ENCODE measurements around the gene WDR18.
"Not testable (repeated sequence)": the region's sequence is repeated elsewhere in the genome, so short reads cannot be mapped to it uniquely, and the experiment has no call there.

WDR18 gene

DNA sequence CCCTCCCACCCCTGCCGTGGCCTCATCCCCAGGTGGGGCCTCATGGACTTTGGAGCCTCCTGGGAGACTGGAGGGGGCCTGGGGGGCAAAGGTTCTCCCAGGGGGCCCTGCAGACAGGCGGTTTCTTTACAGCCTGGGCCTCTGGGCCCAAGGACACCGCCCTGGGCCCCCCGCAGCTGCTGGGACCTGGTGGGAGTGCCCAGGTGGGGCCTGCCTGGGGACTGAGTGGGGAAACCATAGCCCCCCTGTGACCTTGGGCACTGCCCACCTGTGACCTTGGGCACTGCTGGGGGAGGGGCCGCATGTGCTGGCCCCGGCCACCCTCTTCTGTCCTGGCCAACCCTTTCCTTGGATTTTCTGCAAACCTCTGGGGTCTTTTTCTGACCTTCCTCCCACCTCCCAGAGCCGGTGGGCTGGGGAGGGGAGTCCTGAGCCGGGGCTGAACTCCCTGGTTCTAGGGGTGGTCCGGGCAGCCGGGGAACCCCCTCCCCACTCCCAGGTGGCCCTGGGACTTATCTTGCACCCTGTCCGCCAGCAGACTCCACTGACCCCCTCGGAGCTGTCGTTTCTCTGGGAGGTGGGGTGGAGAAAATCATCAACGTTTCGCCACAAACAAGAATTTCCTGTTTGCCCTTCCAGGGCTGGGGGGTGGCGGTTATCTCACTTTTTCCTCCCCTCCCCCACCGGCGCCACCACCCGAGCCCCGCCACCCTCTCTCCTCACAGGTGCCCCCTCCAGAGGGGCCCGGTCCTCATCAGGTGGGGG lies 31.3 kb upstream of the WDR18 start:
- Histone ChIP-seq H3K27ac (ENCODE audit: low read depth, low read length) (no peak overlapping the region), H3K27me3 (ENCODE audit: control insufficient read depth in 1 of 2, insufficient read depth in 2 of 2, low read length in 2 of 2) (no peaks in the 10 kb centered on the region), H3K36me3 (ENCODE audit: insufficient read depth, low read length) (no peaks in the 10 kb centered on the region), H3K9me3 (ENCODE audit: low read length) (no peaks in the 10 kb centered on the region), H3K4me1 (ENCODE audit: insufficient read depth, low read length) (no peaks in the 10 kb centered on the region), H3K9ac (ENCODE audit: low read length) (no peak overlapping the region), H3K4me3 (ENCODE audit: low read depth in 1 of 2, low read length in 2 of 2) (no peak overlapping the region)

DNA sequence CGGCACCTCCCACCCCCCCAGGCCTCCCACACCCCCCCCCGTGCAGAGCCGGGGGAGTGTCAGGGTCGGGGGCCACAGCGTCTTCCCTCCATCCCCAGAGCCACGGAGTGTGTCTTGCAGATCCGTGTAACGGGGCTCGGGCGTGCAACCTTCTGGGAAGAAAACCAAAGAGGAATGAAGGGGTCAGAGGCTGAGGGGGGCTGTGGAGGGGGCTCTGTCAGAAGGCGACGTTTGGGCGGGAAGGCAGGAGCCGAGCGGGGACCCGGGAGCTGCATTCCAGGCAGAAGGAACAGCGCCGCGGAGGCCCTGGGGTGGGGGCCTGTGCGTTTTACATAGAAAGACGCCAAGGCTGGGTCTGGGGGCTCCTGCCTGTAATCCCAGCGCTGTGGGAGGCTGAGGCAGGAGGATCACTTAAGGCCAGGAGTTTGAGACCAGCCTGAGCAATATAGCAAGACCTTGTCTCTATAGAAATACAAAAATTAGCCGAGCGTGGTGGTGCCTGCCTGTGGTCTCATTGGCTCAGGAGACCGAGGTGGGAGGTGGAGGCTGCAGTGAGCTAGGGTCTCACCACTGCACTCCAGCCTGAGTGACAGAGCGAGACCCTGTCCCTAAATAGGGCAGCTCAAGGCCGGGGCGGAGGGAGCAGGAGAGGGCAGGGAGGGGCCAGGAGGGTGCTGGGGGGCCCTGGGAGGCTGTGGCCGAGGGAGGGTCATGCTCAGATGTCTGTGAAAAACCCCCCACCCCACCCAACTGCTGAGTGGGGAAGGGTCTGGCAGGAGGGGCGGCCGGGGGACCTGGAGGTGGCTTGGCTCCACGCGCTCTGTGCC lies 30.5 kb upstream of the WDR18 start:
- Histone ChIP-seq H3K4me3 (ENCODE audit: low read depth in 1 of 2, low read length in 2 of 2) (no peak overlapping the region), H3K27ac (ENCODE audit: low read depth, low read length) (no peak overlapping the region), H3K9ac (ENCODE audit: low read length) (no peak overlapping the region), H3K9me3 (ENCODE audit: low read length) (no peaks in the 10 kb centered on the region), H3K27me3 (ENCODE audit: control insufficient read depth in 1 of 2, insufficient read depth in 2 of 2, low read length in 2 of 2) (no peaks in the 10 kb centered on the region), H3K4me1 (ENCODE audit: insufficient read depth, low read length) (no peaks in the 10 kb centered on the region), H3K36me3 (ENCODE audit: insufficient read depth, low read length) (no peaks in the 10 kb centered on the region)

DNA sequence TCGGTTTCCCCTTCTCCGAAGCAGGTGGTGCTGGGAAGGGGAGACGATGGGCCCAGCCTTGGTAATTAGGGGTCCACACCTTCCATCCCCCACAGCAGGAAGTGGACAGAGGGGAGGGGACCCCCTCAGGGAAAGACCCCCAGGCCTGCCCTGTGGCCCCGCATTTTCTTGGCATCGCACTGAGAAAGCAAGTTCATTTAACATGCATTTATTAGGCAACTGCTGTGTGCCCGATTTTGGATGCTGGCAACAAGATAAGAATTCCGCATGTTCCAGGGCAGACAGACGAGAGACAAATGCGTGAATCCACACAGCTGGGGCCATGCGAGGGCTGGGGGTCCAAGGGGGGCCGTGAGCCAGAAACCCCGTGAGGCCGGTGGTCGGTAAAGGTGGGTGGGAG lies 29.9 kb upstream of the WDR18 start:
- Histone ChIP-seq H3K36me3 (ENCODE audit: insufficient read depth, low read length) (no peaks in the 10 kb centered on the region), H3K27me3 (ENCODE audit: control insufficient read depth in 1 of 2, insufficient read depth in 2 of 2, low read length in 2 of 2) (no peaks in the 10 kb centered on the region), H3K4me1 (ENCODE audit: insufficient read depth, low read length) (no peaks in the 10 kb centered on the region), H3K27ac (ENCODE audit: low read depth, low read length) (no peak overlapping the region), H3K9ac (ENCODE audit: low read length) (no peak overlapping the region), H3K9me3 (ENCODE audit: low read length) (no peaks in the 10 kb centered on the region), H3K4me3 (ENCODE audit: low read depth in 1 of 2, low read length in 2 of 2) (no peak overlapping the region)

DNA sequence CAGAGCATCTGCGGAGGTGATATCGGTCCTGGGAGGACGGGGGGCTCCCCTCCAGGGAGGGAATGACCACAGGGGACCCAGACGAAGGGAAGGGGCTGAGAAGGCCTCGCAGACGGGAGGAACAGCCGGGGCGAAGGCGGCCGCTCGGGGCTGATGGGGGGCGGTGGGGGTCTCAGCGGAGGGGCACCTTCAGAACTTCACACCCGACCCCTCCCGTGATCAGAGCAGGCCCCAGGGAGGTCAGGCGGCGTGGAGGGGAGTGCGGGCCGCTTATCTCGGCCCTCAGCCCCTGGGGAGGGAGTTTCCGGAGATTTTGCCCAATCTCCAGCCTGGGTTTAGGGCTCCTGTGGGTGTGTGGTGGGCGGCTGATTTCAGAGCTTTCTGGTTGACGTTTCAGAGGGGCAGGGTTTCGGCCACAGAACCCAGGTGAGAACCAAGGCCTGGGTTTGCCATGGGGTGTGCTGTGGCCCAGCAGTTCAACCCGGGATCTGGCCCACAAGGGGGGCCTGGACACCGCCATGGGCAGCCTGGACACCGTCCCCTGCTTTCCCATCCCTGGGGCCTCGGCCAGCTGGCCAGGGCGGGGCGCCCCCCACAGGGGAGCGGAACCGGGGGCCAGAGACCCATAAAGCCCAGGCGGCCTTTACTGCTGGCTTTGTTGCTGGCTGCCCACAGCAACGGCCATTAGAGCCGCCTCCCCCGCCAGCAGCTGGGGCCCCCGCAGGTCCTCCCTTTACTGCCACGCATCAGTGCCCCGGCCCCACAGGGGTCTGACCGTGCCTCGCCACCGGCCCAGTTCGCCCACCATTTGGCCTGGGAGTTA lies 29.3 kb upstream of the WDR18 start:
- no peaks in the 10 kb centered on the region for H3K4me1 ChIP-seq (ENCODE audit: insufficient read depth, low read length)
- no peaks in the 10 kb centered on the region for H3K9me3 ChIP-seq (ENCODE audit: low read length)
- H3K27ac ChIP-seq (ENCODE audit: low read depth, low read length): no peak overlapping the region
- H3K36me3 ChIP-seq (ENCODE audit: insufficient read depth, low read length): no peaks in the 10 kb centered on the region
- no peak overlapping the region for H3K4me3 ChIP-seq (ENCODE audit: low read depth in 1 of 2, low read length in 2 of 2)
- H3K27me3 ChIP-seq (ENCODE audit: control insufficient read depth in 1 of 2, insufficient read depth in 2 of 2, low read length in 2 of 2): no peaks in the 10 kb centered on the region
- H3K9ac ChIP-seq (ENCODE audit: low read length): no peak overlapping the region

DNA sequence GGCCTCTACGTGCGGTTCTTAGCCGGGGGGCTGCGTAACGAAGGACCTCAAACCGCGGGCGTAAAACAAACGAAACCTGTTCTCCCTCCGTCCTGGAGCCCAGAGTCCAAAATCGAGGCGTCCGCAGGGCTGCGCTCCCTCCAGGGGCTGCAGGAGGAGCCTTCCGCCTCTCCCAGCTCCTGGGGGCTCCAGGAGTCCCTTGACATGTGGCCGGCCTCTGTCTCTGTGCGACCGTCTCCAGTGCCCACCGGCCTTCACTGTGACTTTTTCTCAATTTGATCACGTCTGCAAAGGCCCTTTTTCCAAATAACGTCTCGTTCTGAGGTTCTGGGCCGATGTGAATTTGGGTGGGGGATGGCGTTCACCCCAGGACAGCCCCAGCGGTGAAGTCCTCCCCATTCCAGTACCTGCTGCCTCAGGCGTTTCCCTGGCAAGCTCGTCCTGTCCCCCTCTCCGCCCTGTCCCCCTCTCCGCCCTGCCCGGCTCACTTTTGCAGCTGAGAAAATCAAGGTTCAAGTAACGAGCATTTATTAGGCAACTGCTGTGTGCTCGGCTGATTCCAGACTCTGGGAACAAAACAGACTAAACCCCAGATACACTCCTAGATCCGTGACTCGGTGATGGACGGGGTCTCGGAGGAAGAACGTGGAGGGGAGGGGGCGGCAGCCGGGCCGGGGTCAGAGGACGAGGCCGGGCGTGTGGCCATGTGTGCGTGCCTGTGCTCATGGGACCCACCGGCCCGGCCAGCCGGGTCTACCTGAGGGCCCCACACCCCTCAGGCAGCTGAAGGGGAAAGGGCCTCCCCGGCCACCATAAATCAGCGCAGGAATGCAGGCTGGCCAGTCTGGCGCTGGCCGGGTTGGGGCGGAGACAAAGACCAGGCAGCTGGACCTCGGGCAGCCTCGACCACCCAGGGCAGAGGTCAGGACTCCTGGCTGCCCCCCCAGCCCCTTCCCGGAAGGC lies 28.1 kb upstream of the WDR18 start:
- Histone ChIP-seq H3K9ac (ENCODE audit: low read length) (no peak overlapping the region), H3K9me3 (ENCODE audit: low read length) (no peaks in the 10 kb centered on the region), H3K4me1 (ENCODE audit: insufficient read depth, low read length) (no peaks in the 10 kb centered on the region), H3K36me3 (ENCODE audit: insufficient read depth, low read length) (no peaks in the 10 kb centered on the region), H3K27me3 (ENCODE audit: control insufficient read depth in 1 of 2, insufficient read depth in 2 of 2, low read length in 2 of 2) (no peaks in the 10 kb centered on the region), H3K4me3 (ENCODE audit: low read depth in 1 of 2, low read length in 2 of 2) (no peak overlapping the region), H3K27ac (ENCODE audit: low read depth, low read length) (no peak overlapping the region)

DNA sequence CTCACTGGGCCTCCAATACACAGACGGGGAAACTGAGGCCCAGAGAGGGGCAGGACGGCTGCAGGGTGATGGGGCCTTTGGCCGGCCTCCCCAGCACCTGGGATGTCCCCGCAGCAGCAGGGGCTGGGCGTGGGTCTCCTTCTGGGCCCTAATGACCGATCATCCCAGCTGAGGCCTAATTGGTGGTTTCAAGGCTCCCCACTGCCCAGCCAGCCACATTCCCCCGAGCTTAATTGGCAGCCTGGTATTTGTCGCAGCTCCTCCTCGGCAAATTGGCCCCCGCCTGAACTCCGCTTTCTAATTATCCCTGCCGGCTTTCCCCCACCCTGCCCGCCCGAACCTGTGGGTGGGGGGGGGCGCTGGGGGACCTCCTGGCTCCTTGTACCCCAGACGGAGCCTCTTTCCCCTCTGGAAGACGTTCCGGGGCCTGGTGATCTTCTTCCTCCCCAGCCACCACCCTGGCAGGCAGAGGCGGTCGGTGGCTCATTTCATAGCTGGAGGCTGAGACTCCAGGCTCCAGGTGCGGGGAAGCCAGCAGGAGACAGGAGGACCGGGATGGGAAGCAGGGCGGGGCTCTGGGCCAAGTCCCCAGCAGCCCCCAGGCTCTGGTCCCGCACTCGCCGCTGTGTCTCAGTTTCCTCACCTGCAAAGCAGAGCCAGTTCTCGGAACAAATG lies 27.2 kb upstream of the WDR18 start:
- Histone ChIP-seq H3K4me3 (ENCODE audit: low read depth in 1 of 2, low read length in 2 of 2) (no peak overlapping the region), H3K27ac (ENCODE audit: low read depth, low read length) (no peak overlapping the region)

DNA sequence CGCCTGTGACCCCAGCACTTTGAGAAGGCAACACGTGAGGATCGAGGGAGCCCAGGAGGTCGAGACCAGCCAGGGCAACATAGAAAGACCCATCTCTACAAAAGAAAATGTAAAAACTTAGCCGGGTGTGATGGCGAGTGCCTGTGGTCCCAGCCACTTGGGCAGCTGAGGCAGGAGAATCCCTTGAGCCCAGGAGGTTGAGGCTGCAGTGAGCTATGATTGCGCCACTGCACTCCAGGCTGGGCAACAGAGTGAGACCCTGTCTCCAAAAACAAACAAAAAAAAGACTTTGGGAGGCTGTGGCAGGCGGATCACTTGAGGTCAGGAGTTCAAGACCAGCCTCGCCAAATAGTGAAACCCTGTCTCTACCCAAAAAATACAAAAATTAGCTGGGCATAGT lies 26.6 kb upstream of the WDR18 start:
- not testable (repeated sequence) for H3K4me3 ChIP-seq (ENCODE audit: low read depth in 1 of 2, low read length in 2 of 2); H3K9me3 ChIP-seq (ENCODE audit: low read length); H3K36me3 ChIP-seq (ENCODE audit: insufficient read depth, low read length); H3K27ac ChIP-seq (ENCODE audit: low read depth, low read length); H3K9ac ChIP-seq (ENCODE audit: low read length); H3K27me3 ChIP-seq (ENCODE audit: control insufficient read depth in 1 of 2, insufficient read depth in 2 of 2, low read length in 2 of 2); H3K4me1 ChIP-seq (ENCODE audit: insufficient read depth, low read length)

More for the DNA sequence above, 27.2 kb upstream of the WDR18 start:
- Histone ChIP-seq H3K36me3 (ENCODE audit: insufficient read depth, low read length) (no peaks in the 10 kb centered on the region), H3K9ac (ENCODE audit: low read length) (no peak overlapping the region), H3K9me3 (ENCODE audit: low read length) (no peaks in the 10 kb centered on the region), H3K27me3 (ENCODE audit: control insufficient read depth in 1 of 2, insufficient read depth in 2 of 2, low read length in 2 of 2) (no peaks in the 10 kb centered on the region), H3K4me1 (ENCODE audit: insufficient read depth, low read length) (no peaks in the 10 kb centered on the region)

DNA sequence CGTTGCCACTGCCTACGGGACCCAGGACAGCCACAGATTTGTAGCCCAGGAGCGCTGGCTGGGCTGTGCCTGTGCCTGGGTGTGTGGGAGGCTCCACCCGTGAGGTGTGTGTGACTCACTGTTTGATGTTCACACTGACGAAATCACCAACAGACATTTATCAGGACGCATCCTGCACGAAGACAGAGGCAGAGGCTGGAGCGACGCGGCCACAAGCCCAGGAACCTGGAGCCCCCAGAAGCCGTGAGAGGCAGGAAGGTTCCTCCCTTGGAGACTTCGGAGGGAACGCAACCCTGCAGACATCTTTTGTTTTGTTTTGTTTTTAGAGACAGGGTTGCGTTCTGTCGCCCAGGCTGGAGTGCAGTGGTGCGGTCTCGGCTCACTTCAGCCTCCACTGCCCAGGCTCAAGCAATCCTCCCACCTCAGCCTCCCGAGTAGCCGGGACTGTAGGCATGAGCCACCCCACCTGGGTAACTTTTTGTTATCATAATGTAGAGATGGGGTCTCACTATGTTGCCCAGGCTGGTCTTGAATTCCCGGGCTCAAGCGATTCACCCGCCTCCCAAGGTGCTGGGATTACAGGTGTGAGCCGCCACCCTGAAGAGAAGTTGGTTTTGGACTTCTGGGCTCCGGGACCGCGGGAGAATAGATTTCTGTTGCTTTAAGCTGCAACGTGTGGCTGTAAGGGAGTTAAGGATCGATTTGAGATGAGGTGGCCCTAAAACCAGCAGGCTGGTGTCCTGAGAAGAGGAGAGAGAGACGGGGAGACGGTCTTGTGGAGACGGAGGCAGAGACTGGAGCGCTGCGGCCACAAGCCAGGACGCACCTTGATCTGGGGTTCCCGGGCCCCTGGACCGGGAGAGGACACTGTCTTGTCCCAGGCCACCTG lies 24.9 kb upstream of the WDR18 start:
- Histone ChIP-seq H3K27ac (ENCODE audit: low read depth, low read length) (no peak overlapping the region), H3K4me3 (ENCODE audit: low read depth in 1 of 2, low read length in 2 of 2) (no peak overlapping the region), H3K36me3 (ENCODE audit: insufficient read depth, low read length) (no peaks in the 10 kb centered on the region), H3K4me1 (ENCODE audit: insufficient read depth, low read length) (no peaks in the 10 kb centered on the region), H3K9ac (ENCODE audit: low read length) (no peak overlapping the region), H3K9me3 (ENCODE audit: low read length) (no peaks in the 10 kb centered on the region), H3K27me3 (ENCODE audit: control insufficient read depth in 1 of 2, insufficient read depth in 2 of 2, low read length in 2 of 2) (no peaks in the 10 kb centered on the region)

DNA sequence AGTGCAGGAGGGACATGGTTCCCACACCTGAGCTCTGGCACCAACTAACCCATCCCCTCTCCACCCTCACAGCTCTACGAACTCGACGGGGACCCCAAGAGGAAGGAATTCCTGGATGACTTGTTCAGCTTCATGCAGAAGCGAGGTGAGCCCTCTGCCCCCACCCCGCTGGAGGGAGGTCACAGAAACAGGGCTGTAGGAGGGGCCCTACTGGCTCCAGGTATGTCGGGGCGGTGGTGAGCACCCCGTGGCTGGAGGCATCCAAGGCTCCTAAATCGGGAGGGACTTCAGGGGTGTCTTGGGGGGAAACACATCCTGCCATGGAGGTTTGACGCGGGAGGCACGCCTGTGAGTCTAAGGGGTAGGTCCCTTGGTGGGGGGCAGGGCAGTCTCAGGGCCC lies 24.1 kb upstream of the WDR18 start:
- H3K9ac ChIP-seq (ENCODE audit: low read length): no peak overlapping the region
- peaks cover 3% of the 10 kb centered on the region for H3K36me3 ChIP-seq (ENCODE audit: insufficient read depth, low read length)
- H3K27me3 ChIP-seq (ENCODE audit: control insufficient read depth in 1 of 2, insufficient read depth in 2 of 2, low read length in 2 of 2): no peaks in the 10 kb centered on the region
- H3K4me3 ChIP-seq (ENCODE audit: low read depth in 1 of 2, low read length in 2 of 2): no peak overlapping the region
- no peak overlapping the region for H3K27ac ChIP-seq (ENCODE audit: low read depth, low read length)
- no peaks in the 10 kb centered on the region for H3K9me3 ChIP-seq (ENCODE audit: low read length)
- no peaks in the 10 kb centered on the region for H3K4me1 ChIP-seq (ENCODE audit: insufficient read depth, low read length)

DNA sequence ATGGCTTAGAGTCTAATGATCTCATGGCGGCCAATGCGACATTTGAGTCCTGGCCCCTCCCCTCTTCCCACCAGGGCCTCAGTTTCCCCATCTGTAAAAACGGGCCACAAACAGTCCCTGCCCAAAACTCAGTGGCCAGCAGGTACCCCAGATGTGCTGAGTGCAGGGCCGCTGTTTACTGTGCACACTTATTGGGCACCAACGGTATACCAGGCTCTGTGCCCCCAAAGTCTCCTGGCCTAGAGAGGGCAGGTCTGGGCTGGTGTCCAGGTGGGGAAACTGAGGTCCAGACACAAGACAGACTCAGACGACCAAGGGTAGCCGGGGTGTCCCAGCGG lies 23.6 kb upstream of the WDR18 start:
- H3K4me3 ChIP-seq (ENCODE audit: low read depth in 1 of 2, low read length in 2 of 2): no peak overlapping the region

More for the DNA sequence above, 23.6 kb upstream of the WDR18 start:
- no peaks in the 10 kb centered on the region for H3K4me1 ChIP-seq (ENCODE audit: insufficient read depth, low read length)
- no peak overlapping the region for H3K9ac ChIP-seq (ENCODE audit: low read length)
- H3K27ac ChIP-seq (ENCODE audit: low read depth, low read length): no peak overlapping the region
- peaks cover 8% of the 10 kb centered on the region for H3K36me3 ChIP-seq (ENCODE audit: insufficient read depth, low read length)
- no peaks in the 10 kb centered on the region for H3K9me3 ChIP-seq (ENCODE audit: low read length)
- H3K27me3 ChIP-seq (ENCODE audit: control insufficient read depth in 1 of 2, insufficient read depth in 2 of 2, low read length in 2 of 2): no peaks in the 10 kb centered on the region
